Glomerular visceral epithelial cell (primary cell): Measurements from ENCODE around the gene NFIB.

ENCODE experiments used
- DNase-seq: peaks from one replicate; pipeline ENCODE4 v3.0.0-alpha.2; 2016; ENCODE audit errors: extremely low spot score

NFIB gene

GRCh38 chr9:14155237-14155636 is 158.7 kb downstream of the NFIB start:
- no peak for DNase-seq

GRCh38 chr9:14153310-14153720 is 160.6 kb downstream of the NFIB start:
- DNase-seq = no peak

GRCh38 chr9:14151451-14151850 is 162.5 kb downstream of the NFIB start:
- no peak for DNase-seq

- DNase-seq = no peak
These were observed 165.3 kb downstream of the NFIB start for GRCh38 chr9:14148501-14149103.

GRCh38 chr9:14147738-14148137 is 166.2 kb downstream of the NFIB start:
- no peak for DNase-seq

GRCh38 chr9:14146201-14146874 is 167.6 kb downstream of the NFIB start:
- no peak for DNase-seq

- DNase-seq = no peak
These were observed 169.7 kb downstream of the NFIB start for GRCh38 chr9:14144215-14144614.

- no peak for DNase-seq
These were observed 172.2 kb downstream of the NFIB start for GRCh38 chr9:14141699-14142098.

- no peak for DNase-seq
These were observed 173.7 kb downstream of the NFIB start for GRCh38 chr9:14140096-14140697.

GRCh38 chr9:14139287-14139686 is 174.7 kb downstream of the NFIB start:
- no peak for DNase-seq

GRCh38 chr9:14136646-14137370 is 177.1 kb downstream of the NFIB start:
- no peak for DNase-seq

GRCh38 chr9:14136047-14136635 is 177.8 kb downstream of the NFIB start:
- no peak for DNase-seq

- no peak for DNase-seq
These were observed 178.5 kb downstream of the NFIB start for GRCh38 chr9:14135421-14135820.

- no peak for DNase-seq
These were observed 180.5 kb downstream of the NFIB start for GRCh38 chr9:14133394-14133793.

GRCh38 chr9:14132775-14133174 is 181.2 kb downstream of the NFIB start:
- no peak for DNase-seq

GRCh38 chr9:14131356-14132088 is 182.4 kb downstream of the NFIB start:
- no peak for DNase-seq

GRCh38 chr9:14127656-14128055 is 186.3 kb downstream of the NFIB start:
- DNase-seq = no peak

GRCh38 chr9:14119694-14120514 is 194.0 kb downstream of the NFIB start:
- peak; percentile 11 for DNase-seq

GRCh38 chr9:14112226-14112625 is 201.7 kb downstream of the NFIB start:
- no peak for DNase-seq

- DNase-seq = no peak
These were observed 202.2 kb downstream of the NFIB start for GRCh38 chr9:14111696-14112095.

GRCh38 chr9:14107977-14108376 is 206.0 kb downstream of the NFIB start:
- no peak for DNase-seq
